ENCODE results near the gene HSPA1A.
A peak's percentile ranks its signal among the peaks of the same experiment; 100 is the strongest.

Gene HSPA1A

GRCh38 chr6:31794866-31795615 is 20.3 kb upstream of the HSPA1A start:
- Histone ChIP-seq H3K9me3 (ENCODE audit: control insufficient read depth, insufficient read depth, low read depth, low read length) (no peaks in the 10 kb centered on the region), H3K4me3 (ENCODE audit: low read depth, low read length) (peak overlapping the region; percentile 81), H3K4me1 (ENCODE audit: control insufficient read depth, insufficient read depth, low read length) (no peaks in the 10 kb centered on the region; the same call in 1 of the 2 replicates), H3K36me3 (ENCODE audit: control insufficient read depth in 2 of 2, insufficient read depth in 1 of 2, low read length in 2 of 2) (peaks cover 16 to 40% of the 10 kb centered on the region in 2 experiments), H3K27ac (ENCODE audit: extremely low read depth, low read depth, low read length) (peak overlapping the region; percentile 93)
- POLR2A ChIA-PET = interaction anchor here (1.0 to 5.9 kb wide), 15 partner anchors 8 to 401 kb away, joined by 3 to 138 read pairs (median 9); partner anchors contain the start of genes C6orf47, DDAH2, HSPA1A and HSPA1B
- CTCF ChIA-PET = interaction anchor here (0.6 to 4.9 kb wide), 18 partner anchors 10 to 348 kb away, joined by 3 to 55 read pairs (median 4); partner anchors contain the start of genes CLIC1 and LSM2
- TF ChIP-seq ZNF398 (tag by site-specific recombination; IDR thresholded peaks at IDR 0.05) (peak; percentile 85), REST (tag by site-specific recombination; IDR thresholded peaks at IDR 0.05) (0 out of 2 replicates have a peak, but pooled peaks have one; percentile 25), ZNF785 (tag by site-specific recombination; IDR thresholded peaks at IDR 0.05) (no peak), ZBTB20 (tag by site-specific recombination; IDR thresholded peaks at IDR 0.05) (peak; percentile 56), KLF8 (tag by site-specific recombination; IDR thresholded peaks at IDR 0.05) (peak; percentile 7; the same call in 1 of the 2 replicates), BCL11B (tag by site-specific recombination; IDR thresholded peaks at IDR 0.05; ENCODE audit: low read depth) (no peak), YY1 (tag by site-specific recombination; IDR thresholded peaks at IDR 0.05) (no peak), ZBTB7A (tag by site-specific recombination; IDR thresholded peaks at IDR 0.05; ENCODE audit: low read depth) (0 out of 2 replicates have a peak, but pooled peaks have one; percentile 5), ZBTB48 (tag by site-specific recombination; IDR thresholded peaks at IDR 0.05) (peak; percentile 58; the same call in 1 of the 2 replicates), KLF9 (tag by site-specific recombination; IDR thresholded peaks at IDR 0.05; ENCODE audit: low read depth) (no peak; the same call in 1 of the 2 replicates), ZNF571 (tag by site-specific recombination; IDR thresholded peaks at IDR 0.05) (no peak), ZNF335 (tag by site-specific recombination; conservative IDR thresholded peaks at IDR 0.05) (0 out of 2 replicates have a peak, but pooled peaks have one; percentile 48), ZSCAN23 (tag by site-specific recombination; IDR thresholded peaks at IDR 0.05) (no peak), ZNF2 (tag by site-specific recombination; IDR thresholded peaks at IDR 0.05) (peak; percentile 39; the same call in 1 of the 2 replicates), EGR2 (tag by site-specific recombination; IDR thresholded peaks at IDR 0.05; ENCODE audit: low read depth) (peak; percentile 36; the same call in 1 of the 2 replicates), ZNF221 (tag by site-specific recombination; IDR thresholded peaks at IDR 0.05; ENCODE audit: borderline replicate concordance) (no peak), ZFHX2 (tag by site-specific recombination; conservative IDR thresholded peaks at IDR 0.05) (0 out of 2 replicates have a peak, but pooled peaks have one; percentile 7), ZXDB (tag by site-specific recombination; IDR thresholded peaks at IDR 0.05) (0 out of 2 replicates have a peak, but pooled peaks have one; percentile 19), ZBTB11 (tag by site-specific recombination; conservative IDR thresholded peaks at IDR 0.05; ENCODE audit: low read depth) (0 out of 2 replicates have a peak, but pooled peaks have one; percentile 5), WT1 (tag by site-specific recombination; IDR thresholded peaks at IDR 0.05) (peak; percentile 16; the same call in 1 of the 2 replicates), YY2 (tag by site-specific recombination; IDR thresholded peaks at IDR 0.05) (no peak), ZNF140 (tag by site-specific recombination; IDR thresholded peaks at IDR 0.05) (no peak), ZNF518A (tag by site-specific recombination; conservative IDR thresholded peaks at IDR 0.05; ENCODE audit: low read depth) (no peak)

All from HEK293 (cell line).